Upper lobe of left lung (tissue), 6 donors: ENCODE measurements around the gene RHEB. TPM values are rescaled to one million over a fixed set of nuclear protein-coding genes. Genes with fewer than 3 reads are reported as not detected.

ENCODE experiments used
- ATAC-seq, 2 donors: fragments of 200-7000 bp; cut with Tn5 transposase; one replicate each; pipeline ENCODE4 v1.9.1; 2022; ENCODE audit warnings: mild to moderate bottlenecking in 2 of 2, moderate library complexity in 2 of 2; ENCODE audit not compliant: low FRiP score in 2 of 2
- DNase-seq, 2 donors: peaks; one replicate each; pipeline ENCODE4 v3.0.0-alpha.2; 2019 to 2020
- H3K27ac ChIP-seq, 4 donors: fragments of 200-600 bp; sonication (generic); one replicate each; pipeline ENCODE4 v1.5.1; 2016 to 2019
- H3K27me3 ChIP-seq, 4 donors: fragments of 200-600 bp; sonication (generic); one replicate each; pipeline ENCODE4 v1.5.1; 2017 to 2019
- H3K36me3 ChIP-seq, 4 donors: fragments of 200-600 bp; sonication (generic); one replicate each; pipeline ENCODE4 v1.5.1; 2016 to 2019
- H3K4me1 ChIP-seq, 4 donors: fragments of 200-600 bp; sonication (generic); one replicate each; pipeline ENCODE4 v1.5.1; 2018 to 2019
- H3K4me3 ChIP-seq, 4 donors: fragments of 200-600 bp; sonication (generic); one replicate each; pipeline ENCODE4 v1.5.1; 2017 to 2019; ENCODE audit warnings: mild to moderate bottlenecking in 2 of 4, moderate library complexity in 1 of 4
- H3K9me3 ChIP-seq, 4 donors: fragments of 200-600 bp; sonication (generic); one replicate each; pipeline ENCODE4 v1.5.1; 2018 to 2019
- CTCF ChIP-seq, 6 experiments: fragments of 450-650 bp in 4 of 6; fragments of 200-600 bp in 2 of 6; sonication (generic) in 2 of 6; IDR thresholded peaks; one replicate each; pipeline ENCODE4 v1.5.1; 2016 to 2019; ENCODE audit warnings: antibody characterized with exemption in 6 of 6
- EP300 ChIP-seq, 4 donors: sonication (generic); formaldehyde crosslinking; IDR thresholded peaks; one replicate each; pipeline ENCODE4 v1.5.1; 2017; ENCODE audit warnings: antibody characterized with exemption in 4 of 4, control low read depth in 2 of 4
- POLR2A ChIP-seq, 4 donors: fragments of 450-650 bp; IDR thresholded peaks; one replicate each; pipeline ENCODE4 v1.5.1; 2016 to 2017; ENCODE audit warnings: antibody characterized with exemption in 4 of 4, mild to moderate bottlenecking in 2 of 4
- POLR2AphosphoS5 ChIP-seq, 2 donors: sonication (generic); formaldehyde crosslinking; IDR thresholded peaks; one replicate each; pipeline ENCODE4 v1.5.1; 2017; ENCODE audit warnings: antibody characterized with exemption in 2 of 2
- WGBS, 2 donors: methylation state at CpG; one replicate each; pipeline ENCODE4 v1.1.5; 2017 to 2018; 5-methylcytosine and 5-hydroxymethylcytosine counted together
- total RNA-seq, 6 donors: library from RNA; depleted of rRNA in 4 of 6; stranded (reverse); fragments of >200 nt in 4 of 6; gene quantifications; one replicate each; pipeline versions ENCODE4 v1.1.0 to v1.2.1, GENCODE V29; 2016 to 2021
- donor health status: DM: no; HTN: no; CAD: no; lungs with moderate emphysema.
- donor health status: DM: no; HTN: yes; CAD: no; lungs with severe emphysema.

The RHEB gene
- total RNA-seq, 6 donors from 2014 or later, result 63.0 to 105 (median 93.4) TPM

DNA sequence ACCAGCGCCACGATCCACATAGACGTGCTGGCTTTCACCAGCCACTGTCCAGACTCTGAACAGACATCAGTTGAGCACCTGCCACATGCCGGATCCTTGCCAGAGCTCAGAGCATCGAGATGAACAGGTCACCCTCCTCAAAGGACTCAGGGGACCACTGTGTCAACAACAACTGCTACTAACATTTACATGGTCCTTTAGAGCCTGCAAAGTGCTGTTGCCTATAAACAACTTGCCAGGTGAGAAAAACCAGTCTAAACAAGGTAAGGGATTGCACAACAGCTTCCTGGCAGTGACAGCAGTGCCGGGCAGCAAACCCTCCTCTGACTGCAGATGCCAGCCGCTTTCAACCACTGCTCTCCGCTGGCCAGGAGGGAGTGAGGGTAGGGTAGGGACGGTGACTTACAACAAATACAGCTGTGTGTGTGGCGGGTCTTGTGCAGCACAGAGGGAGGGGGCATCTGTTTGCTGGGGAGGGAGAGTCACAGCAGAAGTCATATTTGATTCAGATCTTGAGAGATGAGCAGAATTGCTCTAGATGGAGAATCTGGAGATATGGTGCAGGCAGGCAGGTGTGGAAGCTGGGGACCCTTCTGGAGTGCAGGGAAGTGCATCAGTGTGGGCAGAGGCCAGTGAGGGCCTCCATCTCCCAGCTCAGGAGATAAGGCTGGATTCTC lies 32.8 kb upstream of the RHEB start:
- 38 to 52% methylated on average over 10 of the region's 10 CpGs for WGBS, 2 donors
- ATAC-seq, result peak; percentile 42 to 83
- TF ChIP-seq EP300 (IDR thresholded peaks at IDR 0.05) (peak; percentile 54 to 94 (median 89)), CTCF (IDR thresholded peaks at IDR 0.05) (no peak), POLR2A (IDR thresholded peaks at IDR 0.05) (no peak), POLR2AphosphoS5 (IDR thresholded peaks at IDR 0.05) (peak; percentile 43 to 80)
- Histone ChIP-seq H3K36me3 (peaks cover 0 to 13% (median 6%) of the 10 kb centered on the region in 4 donors), H3K4me1 (peaks cover 3 to 20% (median 10%) of the 10 kb centered on the region in 4 donors), H3K4me3 (no peak overlapping the region), H3K9me3 (no peaks in the 10 kb centered on the region), H3K27me3 (no peaks in the 10 kb centered on the region), H3K27ac (peak overlapping the region in 1 of 4 donors; percentile 39)
- DNase-seq, result peak in 1 of 2 donors; percentile 79

- H3K4me3 ChIP-seq, result no peak overlapping the region
- DNase-seq (no peak), ATAC-seq (no peak)
- peaks cover 3 to 20% (median 10%) of the 10 kb centered on the region in 4 donors for H3K4me1 ChIP-seq
- peaks cover 0 to 9% (median 3%) of the 10 kb centered on the region in 4 donors for H3K36me3 ChIP-seq
- H3K9me3 ChIP-seq, result no peaks in the 10 kb centered on the region
- H3K27ac ChIP-seq, result no peak overlapping the region
- H3K27me3 ChIP-seq, result no peaks in the 10 kb centered on the region
- no peak for TF ChIP-seq POLR2A (IDR thresholded peaks at IDR 0.05)
- no peak for TF ChIP-seq CTCF (IDR thresholded peaks at IDR 0.05)
- TF ChIP-seq EP300 (IDR thresholded peaks at IDR 0.05), result no peak
- no peak for TF ChIP-seq POLR2AphosphoS5 (IDR thresholded peaks at IDR 0.05)
- 74 to 82% methylated on average over 7 of the region's 7 CpGs for WGBS, 2 donors
These were observed 32.1 kb upstream of the RHEB start for GRCh38 chr7:151551820-151552219.

DNA sequence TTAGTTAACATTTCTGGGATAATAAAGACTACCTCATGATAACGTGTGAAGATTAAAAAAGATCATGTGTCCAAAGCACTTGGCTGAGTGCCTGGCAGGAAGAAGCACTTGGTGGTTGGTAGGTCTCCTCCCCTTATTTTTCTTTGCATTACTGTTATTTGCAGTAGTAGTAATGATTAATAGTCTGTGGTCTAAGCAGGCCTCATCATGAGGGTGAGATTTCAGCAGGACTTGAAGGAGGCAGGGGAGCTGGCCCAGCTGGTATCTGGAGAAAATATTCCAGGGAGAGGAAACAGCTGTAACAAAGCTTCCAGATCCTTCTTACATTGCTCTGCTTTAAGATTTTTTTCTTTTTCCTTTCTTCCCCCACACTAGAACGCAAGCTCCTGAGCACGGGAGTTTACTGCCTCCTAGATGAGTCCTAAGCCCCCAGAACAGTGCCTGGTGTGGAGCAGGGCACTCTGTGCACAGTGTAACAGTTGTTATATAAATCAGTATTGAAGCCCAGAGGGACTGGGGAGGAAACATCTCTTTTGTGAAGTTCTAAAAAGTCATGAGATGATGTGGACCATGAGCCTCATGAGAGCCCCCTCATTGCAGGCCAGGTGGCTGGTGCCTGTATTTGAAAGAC lies 31.1 kb upstream of the RHEB start:
- ATAC-seq (peak; percentile 11 to 39), DNase-seq (peak in 1 of 2 donors; percentile 52)
- no peak for TF ChIP-seq POLR2A (IDR thresholded peaks at IDR 0.05)
- no peak for TF ChIP-seq EP300 (IDR thresholded peaks at IDR 0.05)
- TF ChIP-seq POLR2AphosphoS5 (IDR thresholded peaks at IDR 0.05), result peak; percentile 16 to 17
- no peaks in the 10 kb centered on the region for H3K27me3 ChIP-seq
- no peaks in the 10 kb centered on the region for H3K9me3 ChIP-seq
- H3K27ac ChIP-seq, result no peak overlapping the region
- WGBS, 2 donors, result 8 to 18% methylated on average over 3 of the region's 3 CpGs
- no peaks in the 10 kb centered on the region for H3K36me3 ChIP-seq
- no peak overlapping the region for H3K4me3 ChIP-seq
- peaks cover 3 to 20% (median 10%) of the 10 kb centered on the region in 4 donors for H3K4me1 ChIP-seq

- H3K4me1 ChIP-seq, result peaks cover 3 to 20% (median 10%) of the 10 kb centered on the region in 4 donors
- no peaks in the 10 kb centered on the region for H3K36me3 ChIP-seq
- no peak overlapping the region for H3K4me3 ChIP-seq
- ATAC-seq, result no peak
- 93 to 96% methylated on average over 6 of the region's 6 CpGs for WGBS, 2 donors
- TF ChIP-seq EP300 (IDR thresholded peaks at IDR 0.05) (no peak), POLR2A (IDR thresholded peaks at IDR 0.05) (no peak), CTCF (IDR thresholded peaks at IDR 0.05) (no peak), POLR2AphosphoS5 (IDR thresholded peaks at IDR 0.05) (no peak)
- DNase-seq, result no peak
- no peaks in the 10 kb centered on the region for H3K9me3 ChIP-seq
- H3K27me3 ChIP-seq, result no peaks in the 10 kb centered on the region
- no peak overlapping the region for H3K27ac ChIP-seq
These were observed 29.9 kb upstream of the RHEB start for GRCh38 chr7:151549644-151550043.

DNA sequence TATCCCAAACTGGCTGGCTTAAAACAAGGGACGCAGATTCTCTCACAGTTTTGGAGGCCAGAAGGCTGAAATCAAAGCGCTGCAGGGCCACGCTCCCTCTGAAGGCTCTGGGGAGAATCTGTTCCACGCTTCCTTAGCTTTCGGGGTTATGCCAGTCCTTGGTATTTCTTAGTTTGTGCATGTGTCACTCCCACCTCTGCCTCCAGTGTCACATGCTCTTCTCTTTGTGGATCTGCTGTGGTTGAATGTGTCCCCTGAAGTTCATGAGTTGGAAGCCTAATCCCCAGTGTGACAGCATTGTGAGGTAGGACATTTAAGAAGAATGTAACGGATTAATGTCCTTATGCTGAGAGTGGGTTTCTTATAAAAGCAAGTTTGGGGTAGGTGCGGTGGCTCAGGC lies 29.4 kb upstream of the RHEB start:
- 92 to 95% methylated on average over 7 of the region's 7 CpGs for WGBS, 2 donors
- H3K27ac ChIP-seq, result no peak overlapping the region
- no peaks in the 10 kb centered on the region for H3K27me3 ChIP-seq
- peaks cover 3 to 20% (median 10%) of the 10 kb centered on the region in 4 donors for H3K4me1 ChIP-seq
- H3K36me3 ChIP-seq, result no peaks in the 10 kb centered on the region
- DNase-seq (no peak), ATAC-seq (no peak)
- TF ChIP-seq CTCF (IDR thresholded peaks at IDR 0.05), result no peak
- no peak for TF ChIP-seq POLR2AphosphoS5 (IDR thresholded peaks at IDR 0.05)
- H3K9me3 ChIP-seq, result no peaks in the 10 kb centered on the region
- no peak overlapping the region for H3K4me3 ChIP-seq
